ENCODE data around the gene PKMYT1.

Gene PKMYT1

DNA sequence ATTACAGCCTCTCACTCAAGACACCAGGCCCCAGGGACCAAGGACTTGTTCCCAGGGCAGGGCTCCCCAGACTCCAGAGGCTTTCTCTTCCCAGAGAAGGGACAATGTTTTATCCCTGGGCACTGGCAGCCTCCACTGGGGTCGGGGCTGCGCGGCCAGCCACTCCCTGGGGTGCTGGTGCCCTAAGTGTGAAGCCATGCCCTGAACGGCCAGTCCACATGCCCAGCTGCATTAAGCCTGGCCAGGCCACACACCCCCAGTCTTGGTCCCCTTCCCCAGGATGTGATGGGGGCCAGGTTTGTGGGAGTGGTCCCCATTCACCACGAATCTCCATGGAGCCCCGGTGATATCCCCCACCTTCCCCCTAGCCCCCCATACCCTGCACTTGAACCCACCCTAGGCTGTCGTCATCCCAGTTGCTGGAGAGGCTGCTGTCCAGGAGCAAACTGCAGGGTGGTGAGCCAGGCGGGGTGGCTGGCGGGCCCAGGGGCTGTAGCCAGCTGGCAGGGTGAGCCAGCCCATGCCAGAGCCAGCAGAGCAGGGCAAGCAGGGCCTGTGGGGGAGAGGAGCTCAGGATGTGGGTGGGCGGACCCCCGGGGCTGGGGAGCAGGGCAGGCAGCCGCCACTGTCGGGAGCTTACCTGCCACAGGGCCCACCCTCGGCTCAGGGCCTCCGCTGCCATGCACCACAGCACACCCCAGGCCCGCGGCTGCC, 6.5 kb downstream of the PKMYT1 start:
- DNase-seq (ENCODE audit: low read depth), result no peak
- TF ChIP-seq, protein P1, sequence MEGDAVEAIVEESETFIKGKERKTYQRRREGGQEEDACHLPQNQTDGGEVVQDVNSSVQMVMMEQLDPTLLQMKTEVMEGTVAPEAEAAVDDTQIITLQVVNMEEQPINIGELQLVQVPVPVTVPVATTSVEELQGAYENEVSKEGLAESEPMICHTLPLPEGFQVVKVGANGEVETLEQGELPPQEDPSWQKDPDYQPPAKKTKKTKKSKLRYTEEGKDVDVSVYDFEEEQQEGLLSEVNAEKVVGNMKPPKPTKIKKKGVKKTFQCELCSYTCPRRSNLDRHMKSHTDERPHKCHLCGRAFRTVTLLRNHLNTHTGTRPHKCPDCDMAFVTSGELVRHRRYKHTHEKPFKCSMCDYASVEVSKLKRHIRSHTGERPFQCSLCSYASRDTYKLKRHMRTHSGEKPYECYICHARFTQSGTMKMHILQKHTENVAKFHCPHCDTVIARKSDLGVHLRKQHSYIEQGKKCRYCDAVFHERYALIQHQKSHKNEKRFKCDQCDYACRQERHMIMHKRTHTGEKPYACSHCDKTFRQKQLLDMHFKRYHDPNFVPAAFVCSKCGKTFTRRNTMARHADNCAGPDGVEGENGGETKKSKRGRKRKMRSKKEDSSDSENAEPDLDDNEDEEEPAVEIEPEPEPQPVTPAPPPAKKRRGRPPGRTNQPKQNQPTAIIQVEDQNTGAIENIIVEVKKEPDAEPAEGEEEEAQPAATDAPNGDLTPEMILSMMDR (IDR thresholded peaks at IDR 0.05; ENCODE audit: low read depth, low read length, missing control alignments), result no peak
- H3K4me3 ChIP-seq (ENCODE audit: low read depth, low read length), result no peak overlapping the region

DNA sequence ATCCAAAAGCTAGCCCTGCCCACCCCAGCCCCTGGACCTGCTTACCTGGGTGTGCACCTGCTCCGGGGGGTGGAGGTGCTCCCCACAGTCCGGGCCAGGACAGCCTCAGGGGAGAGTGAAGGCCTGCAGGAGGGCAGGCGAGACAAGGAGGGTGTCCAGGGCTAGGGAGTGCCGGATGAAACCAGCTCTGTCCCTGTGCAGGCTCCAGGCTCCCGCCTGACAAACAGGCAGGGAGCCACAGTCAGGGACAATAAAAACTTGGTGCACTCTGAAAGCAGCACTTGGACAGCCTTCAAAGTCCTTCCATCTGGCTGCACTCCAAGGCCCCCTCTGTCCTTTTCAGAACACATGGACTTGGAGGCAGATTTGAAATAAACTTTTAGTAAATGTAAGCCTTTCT, 7.2 kb downstream of the PKMYT1 start:
- no peak for DNase-seq (ENCODE audit: low read depth)
- TF ChIP-seq, protein P1 (IDR thresholded peaks at IDR 0.05; ENCODE audit: low read depth, low read length, missing control alignments), result no peak
- H3K4me3 ChIP-seq (ENCODE audit: low read depth, low read length), result no peak overlapping the region

DNA sequence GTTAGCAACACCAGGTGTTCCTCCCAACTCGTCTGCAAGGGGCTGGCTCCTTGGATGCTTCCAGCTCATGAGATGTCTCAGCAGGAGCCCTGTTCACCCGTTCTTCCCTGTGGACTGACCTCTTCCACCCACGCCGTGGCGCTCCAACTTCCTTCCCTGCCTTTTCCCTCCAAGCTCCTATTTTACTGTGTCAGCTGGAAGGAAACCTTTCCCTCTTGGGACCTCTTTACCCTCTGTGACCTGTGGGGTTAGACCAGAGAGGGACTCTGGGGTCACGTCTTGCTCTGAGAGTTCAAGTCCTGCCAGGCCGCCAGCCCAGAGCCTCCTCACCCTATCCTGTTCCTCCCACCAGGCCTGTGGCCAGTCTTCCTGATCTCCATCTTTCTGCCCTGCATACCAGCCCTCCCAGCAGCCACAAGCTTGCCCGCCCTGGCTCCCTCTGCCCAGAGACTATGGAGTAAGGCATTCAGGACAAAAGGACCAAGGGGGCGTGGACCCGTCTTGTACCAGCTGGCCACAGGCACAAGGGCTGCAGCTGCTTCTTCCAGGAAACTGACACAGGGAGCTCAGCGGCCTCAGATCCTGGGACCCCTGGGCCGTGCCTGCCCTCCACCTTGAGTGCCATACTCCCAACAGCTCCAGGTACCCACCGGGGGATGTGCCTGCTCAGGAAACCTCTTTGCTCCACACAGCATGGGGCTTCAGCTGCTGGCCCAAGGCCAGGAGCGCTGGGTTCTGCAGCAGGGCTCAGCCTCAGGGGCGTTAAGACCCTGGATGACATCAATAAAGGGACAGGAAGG, 8.1 kb downstream of the PKMYT1 start:
- no peak overlapping the region for H3K4me3 ChIP-seq (ENCODE audit: low read depth, low read length)
- TF ChIP-seq, protein P1 (IDR thresholded peaks at IDR 0.05; ENCODE audit: low read depth, low read length, missing control alignments), result no peak
- DNase-seq (ENCODE audit: low read depth), result no peak

DNA sequence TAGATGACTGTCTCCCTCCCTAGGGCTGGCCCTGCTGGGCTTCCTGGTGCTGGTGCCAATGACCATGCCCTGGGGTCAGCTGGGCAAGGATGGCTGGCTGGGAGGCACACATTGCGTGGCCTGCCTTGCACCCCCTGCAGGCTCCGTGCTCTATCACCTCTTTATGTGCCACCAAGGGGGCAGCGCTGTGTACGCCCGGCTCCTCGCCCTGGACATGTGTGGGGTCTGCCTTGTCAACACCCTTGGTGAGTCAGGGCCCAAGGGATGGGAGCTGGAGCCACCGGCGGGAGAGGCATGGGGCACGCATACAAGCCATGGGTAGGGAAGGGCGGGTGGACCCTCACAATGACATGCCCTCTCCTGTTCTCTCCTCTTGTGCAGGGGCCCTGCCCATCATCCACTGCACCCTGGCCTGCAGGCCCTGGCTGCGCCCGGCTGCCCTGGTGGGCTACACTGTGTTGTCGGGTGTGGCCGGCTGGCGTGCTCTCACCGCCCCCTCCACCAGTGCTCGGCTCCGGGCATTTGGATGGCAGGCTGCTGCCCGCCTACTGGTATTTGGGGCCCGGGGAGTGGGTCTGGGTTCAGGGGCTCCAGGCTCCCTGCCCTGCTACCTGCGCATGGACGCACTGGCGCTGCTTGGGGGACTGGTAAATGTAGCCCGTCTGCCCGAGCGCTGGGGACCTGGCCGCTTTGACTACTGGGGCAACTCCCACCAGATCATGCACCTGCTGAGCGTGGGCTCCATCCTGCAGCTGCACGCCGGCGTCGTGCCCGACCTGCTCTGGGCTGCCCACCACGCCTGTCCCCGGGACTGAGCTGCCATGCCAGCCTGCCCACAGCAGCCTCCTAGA, 8.9 kb downstream of the PKMYT1 start:
- TF ChIP-seq, protein P1 (IDR thresholded peaks at IDR 0.05; ENCODE audit: low read depth, low read length, missing control alignments), result no peak
- no peak for DNase-seq (ENCODE audit: low read depth)
- no peak overlapping the region for H3K4me3 ChIP-seq (ENCODE audit: low read depth, low read length)

DNA sequence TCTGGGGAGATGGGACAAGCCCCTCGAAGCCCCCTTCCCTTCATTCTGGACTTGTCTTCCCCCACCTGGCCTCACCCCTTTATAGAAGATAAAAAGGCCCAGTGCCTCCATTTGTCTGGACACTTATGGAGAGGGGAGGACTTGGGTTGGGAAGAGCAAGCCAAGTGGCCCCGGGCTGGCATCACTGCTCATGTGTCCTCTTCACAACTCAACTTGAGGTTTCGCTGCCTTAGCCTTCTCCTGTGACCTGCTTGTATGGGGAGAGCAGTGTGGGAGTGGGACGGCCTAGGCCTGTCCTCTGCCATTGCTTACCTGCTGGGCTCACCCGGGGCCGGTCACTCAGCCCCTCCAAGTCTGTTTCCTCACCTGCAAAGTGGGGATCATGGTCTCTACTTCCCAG, 9.7 kb downstream of the PKMYT1 start:
- H3K4me3 ChIP-seq (ENCODE audit: low read depth, low read length), result peak overlapping the region; percentile 91
- TF ChIP-seq, protein P1 (IDR thresholded peaks at IDR 0.05; ENCODE audit: low read depth, low read length, missing control alignments), result no peak
- no peak for DNase-seq (ENCODE audit: low read depth)

DNA sequence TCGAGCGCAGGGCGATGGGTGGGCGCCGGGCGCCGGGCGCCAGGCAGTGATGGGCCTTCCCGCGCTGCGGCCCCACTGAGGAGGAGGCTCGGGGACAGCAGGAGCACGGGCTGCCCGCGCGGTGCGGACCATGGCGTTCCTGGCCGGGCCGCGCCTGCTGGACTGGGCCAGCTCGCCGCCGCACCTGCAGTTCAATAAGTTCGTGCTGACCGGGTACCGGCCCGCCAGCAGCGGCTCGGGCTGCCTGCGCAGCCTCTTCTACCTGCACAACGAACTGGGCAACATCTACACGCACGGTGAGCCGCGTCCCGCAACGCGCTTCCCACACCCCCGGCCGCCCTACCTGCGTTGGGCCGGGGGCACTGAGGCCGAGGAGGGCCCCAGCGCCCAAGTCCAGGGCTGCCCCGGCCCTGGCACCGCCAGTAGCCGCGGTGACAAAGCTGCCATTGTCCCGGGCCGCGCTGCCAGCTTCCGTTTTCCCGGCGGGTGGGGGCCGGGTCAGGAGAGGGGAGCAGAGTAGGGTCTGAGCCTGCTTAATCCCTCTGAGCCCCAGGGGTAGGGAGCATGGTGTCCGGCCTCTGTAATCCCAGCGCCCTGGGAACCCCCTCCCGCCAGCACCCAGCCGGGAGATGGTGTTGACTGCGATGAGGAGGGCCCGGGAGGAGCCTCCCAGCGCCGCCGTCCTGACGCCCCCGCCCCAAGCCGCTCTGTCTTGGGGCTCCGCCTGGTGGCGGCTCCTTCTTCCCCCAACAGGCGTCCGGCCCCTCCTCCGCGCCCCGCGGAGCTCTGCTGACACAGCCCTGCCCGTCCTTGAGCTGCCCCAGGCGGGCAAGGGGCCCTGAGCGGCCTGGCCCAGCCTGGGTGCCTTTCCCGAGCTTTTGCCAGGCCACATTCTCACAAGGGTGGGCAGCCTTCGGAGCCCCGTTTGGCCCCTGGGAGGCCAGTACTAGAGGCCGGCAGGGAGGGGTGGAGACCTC, 10.4 kb downstream of the PKMYT1 start:
- TF ChIP-seq, protein P1 (IDR thresholded peaks at IDR 0.05; ENCODE audit: low read depth, low read length, missing control alignments), result peak; percentile 66
- no peak for DNase-seq (ENCODE audit: low read depth)
- peak overlapping the region; percentile 91 for H3K4me3 ChIP-seq (ENCODE audit: low read depth, low read length)

Data from GM12864 (cell line).